Fibroblast of upper back skin (primary cell): ENCODE measurements around the gene ZC2HC1B.

Experiments used
- DNase-seq: peaks from one replicate; pipeline ENCODE4 v3.0.0-alpha.2; 2013

Gene ZC2HC1B

DNA sequence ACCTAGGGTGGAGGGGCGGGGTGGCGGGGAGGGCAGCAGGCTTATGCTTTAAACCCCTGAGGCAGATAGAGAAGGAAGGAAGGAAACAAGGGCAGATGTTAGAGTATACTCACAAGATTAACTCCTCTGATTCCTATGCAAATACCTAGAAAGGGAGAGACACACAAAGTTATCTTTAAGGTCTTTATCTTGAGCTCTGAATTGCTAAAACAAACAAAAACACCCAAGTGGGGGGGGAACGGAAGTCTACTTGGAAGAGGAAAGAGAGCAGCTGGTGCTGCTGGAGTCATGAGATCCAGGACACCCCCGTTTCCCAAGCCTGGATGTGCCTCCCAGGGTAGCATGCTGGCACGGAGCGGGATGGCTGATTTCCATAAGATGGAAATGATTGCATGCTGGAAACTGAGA is 100.4 kb downstream of the ZC2HC1B start:
- DNase-seq, result no peak

DNA sequence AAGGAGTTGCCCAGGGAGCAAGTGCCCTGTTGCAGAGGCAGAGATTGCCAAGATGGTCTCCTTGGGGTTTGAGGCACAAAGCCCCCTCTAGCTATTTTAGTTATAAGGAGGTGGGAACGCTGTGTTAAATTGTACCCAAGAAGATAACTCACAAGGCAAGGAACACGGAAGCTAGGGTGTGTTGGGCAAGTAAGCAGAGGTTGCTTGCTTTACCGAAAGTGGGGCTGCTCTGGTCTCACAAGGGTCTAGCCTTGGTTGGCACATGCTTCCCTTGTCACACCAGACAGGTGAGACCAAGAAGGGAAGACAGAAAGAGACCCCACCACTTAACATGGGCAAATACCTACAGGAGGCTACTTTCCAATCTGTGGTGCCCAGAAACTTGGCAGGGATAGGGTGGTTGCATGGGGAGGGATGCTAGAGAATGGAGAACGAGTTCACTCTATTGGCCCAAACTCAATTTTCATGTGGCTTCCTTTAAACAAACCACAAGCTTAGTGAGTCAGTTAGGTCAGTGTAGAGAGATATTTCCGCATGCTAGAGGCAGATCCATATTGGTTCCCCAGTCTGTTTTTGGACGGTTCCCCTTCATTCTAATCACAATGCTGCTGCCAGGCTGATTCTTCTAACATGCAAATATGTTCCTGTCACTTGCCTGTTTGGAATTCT is 101.4 kb downstream of the ZC2HC1B start:
- peak; percentile 78 for DNase-seq

DNA sequence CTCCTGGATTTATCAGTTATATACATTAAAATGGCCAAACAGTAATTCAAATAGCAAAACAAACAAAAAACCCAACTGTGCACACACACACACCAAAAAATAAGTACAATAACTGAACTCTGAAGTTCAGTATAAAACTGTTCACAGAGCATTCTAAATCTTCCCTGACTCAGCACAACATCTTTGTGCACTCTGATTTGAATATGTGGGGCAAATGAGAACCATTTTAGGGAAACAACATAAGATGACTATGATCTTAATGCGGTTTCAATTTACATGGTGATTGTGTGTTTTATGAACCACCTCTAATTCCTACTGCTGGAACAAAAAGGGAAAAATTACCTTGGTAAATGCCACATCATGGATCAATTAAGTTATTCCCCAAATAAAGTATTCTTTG is 102.0 kb downstream of the ZC2HC1B start:
- no peak for DNase-seq

DNA sequence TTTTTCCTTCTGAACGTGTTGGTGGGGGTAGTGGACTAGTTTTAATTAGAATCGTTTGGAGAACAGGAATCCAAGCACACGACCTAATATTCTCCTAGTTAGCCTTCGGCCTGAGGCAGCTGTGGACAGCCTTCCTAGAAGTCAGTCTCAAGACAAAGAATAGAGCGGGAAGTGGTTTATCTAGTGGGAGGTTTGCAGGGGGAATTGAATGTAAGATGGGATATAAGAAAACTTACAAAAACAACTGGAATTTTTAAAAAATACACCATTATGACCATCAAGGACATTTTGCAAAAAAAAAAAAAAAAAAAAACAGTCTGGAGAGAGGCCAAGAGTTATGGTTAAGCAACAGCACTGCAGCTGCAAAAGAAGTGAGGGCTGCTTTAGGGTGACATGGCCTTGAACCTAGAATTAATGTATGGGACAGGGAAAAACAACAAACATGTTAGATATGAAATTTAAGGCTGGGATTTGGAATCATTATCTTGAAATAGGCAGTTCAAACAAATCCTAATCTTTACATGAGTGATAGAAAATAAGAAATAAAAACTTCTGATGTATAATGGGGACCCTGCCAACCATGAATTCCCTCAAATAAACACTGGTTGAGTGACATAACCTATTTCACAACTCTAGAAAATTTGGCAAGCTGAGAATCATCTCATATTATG is 103.6 kb downstream of the ZC2HC1B start:
- peak; percentile 44 for DNase-seq

DNA sequence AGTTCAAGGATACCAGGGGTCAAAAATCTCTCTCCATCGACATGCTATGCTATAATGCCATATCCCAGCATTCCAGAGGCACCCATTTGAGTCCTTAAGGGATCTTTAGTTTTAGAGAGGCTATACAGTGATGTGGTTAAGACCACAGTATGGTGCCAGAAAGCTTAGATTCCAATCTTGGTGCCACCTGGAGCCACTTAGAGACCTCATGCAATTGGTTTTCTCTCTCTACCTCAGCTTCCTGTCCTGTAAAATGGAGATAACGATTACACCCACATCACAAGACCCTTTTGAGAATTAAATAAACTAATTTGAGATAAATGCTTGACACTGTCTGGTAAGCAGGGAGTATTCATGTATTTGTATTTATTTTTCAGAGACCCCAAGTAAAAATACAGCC is 104.8 kb downstream of the ZC2HC1B start:
- no peak for DNase-seq

DNA sequence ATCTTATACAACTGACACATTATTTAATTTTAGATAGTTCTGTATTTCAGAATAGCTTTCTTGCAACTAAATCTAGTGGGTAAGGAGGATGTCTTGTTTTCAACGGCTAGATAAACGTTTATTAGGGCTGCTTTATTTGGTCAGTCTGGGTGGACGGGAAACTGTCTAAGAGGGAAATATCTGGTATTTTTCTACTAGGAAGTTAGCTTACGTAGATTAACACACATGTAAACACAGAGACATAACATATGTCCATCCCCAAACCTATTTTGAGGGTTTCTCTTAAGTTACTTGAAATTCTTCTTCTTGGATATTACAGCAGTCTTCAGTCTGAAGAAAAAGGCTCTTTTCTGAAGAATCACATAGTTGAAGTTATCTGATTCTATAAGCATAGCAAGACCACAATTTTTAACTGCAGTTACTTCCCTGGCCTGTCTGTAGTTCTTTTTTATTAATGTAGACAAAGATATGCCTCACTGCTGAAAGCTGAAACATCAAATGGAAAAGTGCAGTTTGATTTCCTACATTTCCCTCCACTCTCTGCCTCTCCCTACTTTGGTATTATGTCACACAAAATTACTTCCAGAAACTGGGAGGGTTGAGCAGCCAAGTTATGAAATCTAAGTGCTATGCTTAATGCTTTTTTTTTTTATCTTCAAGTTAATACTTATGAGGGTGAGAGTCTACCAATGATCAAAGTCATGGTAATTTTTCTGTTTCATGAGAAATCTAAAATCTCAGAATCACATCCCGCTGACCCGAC is 106.4 kb downstream of the ZC2HC1B start:
- peak; percentile 35 for DNase-seq

DNA sequence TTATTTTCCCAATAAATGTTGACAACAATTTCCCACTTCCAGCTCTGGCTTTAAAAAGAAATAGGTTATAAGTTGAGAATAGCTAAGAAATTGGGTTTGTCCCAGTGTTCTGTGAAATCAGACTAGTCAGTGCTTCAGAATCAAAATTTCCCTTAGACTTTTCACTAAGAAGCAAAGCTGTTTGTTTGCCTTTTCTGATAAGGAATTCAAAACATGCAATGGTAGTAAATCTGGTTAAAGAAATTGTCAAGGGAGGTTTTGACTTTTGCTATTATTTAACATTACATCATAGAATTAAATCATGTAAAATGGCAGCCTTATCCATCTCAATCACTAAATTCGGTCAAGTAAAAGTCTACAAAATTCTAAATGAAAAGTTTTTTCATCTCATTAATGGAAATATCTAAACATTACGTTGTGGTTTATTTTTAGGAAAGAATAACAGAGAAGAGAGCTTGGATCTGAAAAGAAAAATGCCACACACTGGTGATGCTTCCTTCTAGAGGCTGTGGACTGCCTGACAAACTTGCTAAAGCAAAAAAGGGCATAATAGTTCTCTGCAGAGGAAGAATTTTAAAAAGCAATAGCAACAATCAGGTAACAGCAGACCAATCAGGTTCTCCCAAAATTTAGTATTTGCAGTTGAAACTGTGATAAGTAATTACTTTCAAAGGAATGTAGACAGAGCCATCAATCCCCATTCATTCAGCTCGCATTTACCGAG is 107.4 kb downstream of the ZC2HC1B start:
- no peak for DNase-seq

DNA sequence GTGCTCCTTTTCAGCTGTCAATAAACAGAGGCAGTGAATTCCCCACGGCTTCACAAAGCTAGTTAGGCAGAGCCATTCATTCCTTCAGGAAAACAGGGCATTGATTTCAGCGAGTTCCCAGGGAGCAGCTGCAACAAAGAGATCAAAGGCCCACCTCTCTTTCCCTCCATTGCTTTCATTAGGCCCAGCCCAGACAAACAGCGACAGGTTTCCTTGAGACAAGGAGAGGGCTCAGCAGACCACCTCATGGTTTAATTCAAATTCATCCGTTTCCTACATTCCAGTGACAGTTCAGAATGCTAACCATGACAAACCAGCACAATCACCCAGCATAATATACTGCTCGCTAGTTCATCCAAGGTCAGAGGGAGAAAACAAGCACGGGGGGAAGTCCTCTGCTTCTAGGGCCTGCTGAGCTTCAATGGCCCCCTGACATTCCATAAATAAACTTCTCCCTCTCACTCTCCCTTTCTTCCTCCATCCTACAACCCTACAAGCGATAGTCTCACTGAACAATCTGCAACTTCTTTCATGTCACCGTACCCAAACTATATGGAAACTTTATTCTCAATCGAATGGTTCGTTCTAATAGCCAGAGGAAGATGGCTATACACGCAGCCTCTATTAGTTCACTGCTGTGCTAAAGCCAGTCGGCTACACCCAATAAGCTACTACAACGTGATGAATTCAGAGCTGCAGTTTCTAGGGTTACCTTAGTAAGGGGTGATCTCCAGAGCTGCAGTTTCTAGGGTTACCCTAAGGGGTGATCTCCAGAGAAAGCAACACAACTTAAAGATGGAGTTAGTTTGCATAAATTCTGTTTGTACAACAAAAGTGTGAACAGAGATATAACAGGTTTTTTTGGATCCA is 109.1 kb downstream of the ZC2HC1B start:
- DNase-seq, result no peak

DNA sequence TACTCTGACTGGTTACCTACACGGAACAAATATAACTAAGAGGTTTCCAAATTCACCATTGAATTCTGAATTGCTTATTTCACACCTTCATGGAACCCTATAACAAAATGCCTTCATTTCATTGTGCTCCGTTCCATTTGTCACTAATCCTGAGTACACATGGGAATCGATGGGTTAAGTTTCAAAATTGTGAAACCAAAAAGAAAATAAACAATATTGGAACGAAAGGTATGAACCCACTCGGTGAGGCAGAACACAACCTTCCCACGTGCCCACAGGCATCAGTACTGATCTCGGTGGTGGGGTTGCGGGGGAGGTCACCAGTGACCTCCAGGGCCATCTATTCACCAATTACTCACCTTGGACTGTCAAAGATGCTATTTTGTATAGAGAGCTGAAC is 109.8 kb downstream of the ZC2HC1B start:
- DNase-seq, result no peak

DNA sequence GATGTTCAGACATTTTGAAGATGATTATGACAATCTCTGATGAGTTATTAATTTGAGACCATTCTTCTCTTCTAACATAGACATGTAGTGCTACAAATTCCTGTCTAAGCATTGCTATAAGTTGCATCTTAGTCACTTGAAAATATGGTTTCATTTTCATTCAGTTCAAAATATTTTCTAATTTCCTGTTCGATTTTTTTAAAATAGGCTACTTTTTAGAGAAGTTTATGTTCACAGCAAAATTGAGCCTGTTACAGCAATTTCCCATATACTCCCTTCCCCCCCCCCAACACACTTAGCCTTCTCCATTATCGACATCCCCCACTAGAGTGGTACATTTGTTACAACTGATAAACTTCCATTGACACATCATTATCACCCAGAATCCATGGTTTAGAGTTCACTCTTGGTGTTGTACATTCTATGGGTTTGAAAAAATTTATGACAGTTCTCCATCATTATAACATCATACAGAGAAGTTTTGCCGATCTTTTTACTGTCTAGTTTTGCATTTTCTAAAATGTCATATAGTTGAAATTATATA is 112.6 kb downstream of the ZC2HC1B start:
- DNase-seq, result no peak

DNA sequence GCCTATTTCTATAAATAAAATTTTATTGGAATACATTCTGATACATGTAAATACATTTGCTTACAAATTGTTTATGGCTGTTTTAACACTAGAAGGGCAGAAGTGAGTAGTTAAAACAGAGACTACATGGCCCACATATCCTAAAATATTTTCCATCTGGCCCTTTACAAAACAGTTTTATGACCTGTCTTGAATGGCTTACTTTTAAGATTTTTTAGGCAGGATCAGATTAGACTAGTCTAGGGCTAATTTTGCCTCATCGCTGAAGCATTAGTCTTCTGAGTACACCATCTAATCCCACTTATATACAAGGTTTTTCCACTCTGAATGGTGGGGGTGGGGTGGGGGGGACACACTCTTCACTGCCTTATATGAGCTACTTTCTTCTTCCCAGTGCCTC is 116.6 kb downstream of the ZC2HC1B start:
- no peak for DNase-seq

DNA sequence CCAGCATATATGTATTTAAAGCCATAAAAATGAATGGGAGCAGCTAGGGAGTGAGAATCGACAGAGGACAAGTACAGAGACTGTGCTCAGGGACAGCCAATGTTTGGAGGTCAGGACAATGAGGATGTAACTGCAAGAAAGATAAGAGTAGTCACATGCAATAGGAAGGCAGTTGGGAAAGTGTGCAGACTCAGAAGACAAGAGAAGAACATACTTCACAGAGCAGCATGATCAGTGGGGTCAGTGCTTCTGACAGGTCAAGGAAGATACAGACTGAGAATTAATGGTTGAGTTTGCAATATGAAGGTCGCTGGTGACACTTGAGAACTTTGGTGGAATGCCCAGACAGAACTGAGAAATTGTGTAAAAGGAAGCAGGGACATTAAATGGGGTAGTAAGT is 118.7 kb downstream of the ZC2HC1B start:
- no peak for DNase-seq

DNA sequence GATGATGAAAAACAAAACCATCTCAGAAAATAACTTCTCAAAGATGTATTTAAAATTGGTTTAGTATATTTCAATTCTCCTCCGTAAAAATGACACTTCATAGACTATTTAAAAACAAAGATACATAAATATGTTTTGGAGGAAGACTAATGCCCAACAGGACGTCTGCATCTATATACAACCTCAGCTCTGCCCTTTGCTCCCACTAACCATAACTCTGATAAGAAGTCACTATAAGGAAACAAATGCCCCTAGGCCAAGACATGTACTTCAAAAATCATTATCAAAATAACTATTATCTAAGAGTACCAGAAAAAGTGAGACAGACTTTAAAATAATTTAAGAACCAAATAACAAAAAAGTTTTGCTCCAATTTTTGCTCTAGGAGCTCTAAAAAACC is 120.4 kb downstream of the ZC2HC1B start:
- DNase-seq, result no peak

DNA sequence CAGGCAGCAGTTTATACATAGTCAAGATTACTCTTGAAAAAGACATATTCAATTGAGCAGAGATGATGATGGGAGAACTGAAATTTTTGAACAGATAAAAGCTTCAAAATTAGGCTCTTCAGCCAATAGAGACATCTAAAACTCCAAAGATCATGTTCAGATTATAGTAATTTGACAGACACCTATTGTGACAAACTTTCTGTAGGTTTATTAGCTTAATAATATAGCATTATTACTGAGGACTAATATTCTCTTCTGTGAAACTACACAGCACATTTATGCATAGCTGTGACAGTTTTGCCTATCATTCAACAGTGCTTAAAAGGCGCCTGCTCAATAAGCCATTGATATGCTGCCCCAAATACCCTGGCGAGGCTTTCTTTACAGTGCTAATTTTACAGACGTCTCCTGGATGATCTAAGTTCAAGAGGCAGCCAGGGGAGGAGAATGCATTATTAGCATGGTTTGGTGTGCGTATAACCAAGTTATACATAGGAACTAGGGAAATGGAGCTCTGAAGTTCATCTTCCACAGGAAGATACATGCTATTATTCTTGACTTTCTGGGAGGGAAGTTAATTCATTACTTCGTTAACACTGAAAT is 122.3 kb downstream of the ZC2HC1B start:
- no peak for DNase-seq
